Esophagus muscularis mucosa (tissue), 4 donors: Measurements from ENCODE around the gene FBLN1.

Source experiments
- CTCF ChIP-seq, 3 experiments: fragments of 200-600 bp in 2 of 3; fragments of 450-650 bp in 1 of 3; sonication (generic) in 2 of 3; IDR thresholded peaks; one replicate each; pipeline ENCODE4 v1.5.1; 2017 to 2019; ENCODE audit warnings: antibody characterized with exemption in 3 of 3, mild to moderate bottlenecking in 2 of 3, moderate library complexity in 1 of 3
- EP300 ChIP-seq: sonication (generic); formaldehyde crosslinking; IDR thresholded peaks from one replicate; pipeline ENCODE4 v1.6.1; 2017; ENCODE audit warnings: antibody characterized with exemption
- POLR2A ChIP-seq: fragments of 450-650 bp; IDR thresholded peaks from one replicate; pipeline ENCODE4 v1.6.1; 2017; ENCODE audit warnings: antibody characterized with exemption, moderate library complexity, mild to moderate bottlenecking, low read depth
- POLR2AphosphoS5 ChIP-seq, 2 donors: sonication (generic); formaldehyde crosslinking; IDR thresholded peaks; one replicate each; pipeline ENCODE4 v1.6.1; 2017; ENCODE audit warnings: antibody characterized with exemption in 2 of 2

GRCh38 chr22:45522462-45522861 is 19.8 kb downstream of the FBLN1 start:
- TF ChIP-seq CTCF (IDR thresholded peaks at IDR 0.05) (no peak), EP300 (no peak), POLR2A (no peak), POLR2AphosphoS5 (IDR thresholded peaks at IDR 0.05) (no peak)
